H9 (cell line): ENCODE measurements around the gene SPN. TPM values are rescaled to one million over a fixed set of nuclear protein-coding genes. Genes with fewer than 3 reads are reported as not detected.

Experiments
- DNase-seq: peaks from one replicate; pipeline ENCODE4 v3.0.0-alpha.2; 2017
- H2AFZ ChIP-seq: one replicate; pipeline ENCODE4 v1.6.1; 2013; ENCODE audit warnings: mild to moderate bottlenecking, low read length, control low read depth, moderate library complexity
- H2AK5ac ChIP-seq: 2 replicates; pipeline ENCODE4 v1.6.1; 2013; ENCODE audit warnings: low read length, control low read depth, mixed read lengths; ENCODE audit not compliant: insufficient read length
- H2BK120ac ChIP-seq: one replicate; pipeline ENCODE4 v1.6.1; 2013; ENCODE audit warnings: low read depth, mild to moderate bottlenecking, low read length, control low read depth, inconsistent platforms; ENCODE audit not compliant: poor library complexity, severe bottlenecking
- H2BK12ac ChIP-seq: 2 replicates; pipeline ENCODE4 v1.6.1; 2013; ENCODE audit warnings: low read length, control low read depth, mixed read lengths, low read depth; ENCODE audit not compliant: insufficient read length
- H2BK15ac ChIP-seq: 2 replicates; pipeline ENCODE4 v1.6.1; 2013; ENCODE audit warnings: low read depth, low read length, control low read depth
- H2BK20ac ChIP-seq: one replicate; pipeline ENCODE4 v1.6.1; 2013; ENCODE audit warnings: low read depth, mild to moderate bottlenecking, low read length, control low read depth, inconsistent platforms; ENCODE audit not compliant: poor library complexity, severe bottlenecking
- H2BK5ac ChIP-seq: 2 replicates; pipeline ENCODE4 v1.6.1; 2013; ENCODE audit warnings: low read length, control low read depth, mixed read lengths; ENCODE audit not compliant: insufficient read length
- H3K14ac ChIP-seq: 2 replicates; pipeline ENCODE4 v1.6.1; 2013; ENCODE audit warnings: low read length, control low read depth; ENCODE audit not compliant: insufficient read depth
- H3K18ac ChIP-seq: 2 replicates; pipeline ENCODE4 v1.6.1; 2013; ENCODE audit warnings: low read depth, mild to moderate bottlenecking, mixed read lengths, low read length, control low read depth; ENCODE audit not compliant: insufficient read length
- H3K23ac ChIP-seq: 2 replicates; pipeline ENCODE4 v1.6.1; 2013; ENCODE audit warnings: low read length, control low read depth, mixed read lengths, low read depth; ENCODE audit not compliant: insufficient read length
- H3K23me2 ChIP-seq: 2 replicates; pipeline ENCODE4 v1.6.1; 2013; ENCODE audit warnings: low read depth, mild to moderate bottlenecking, mixed read lengths, low read length, control low read depth; ENCODE audit not compliant: insufficient read length, poor library complexity, severe bottlenecking
- H3K27ac ChIP-seq: 2 replicates; pipeline ENCODE4 v1.5.1; 2013; ENCODE audit warnings: low read length, control low read depth, mixed read lengths, low read depth; ENCODE audit not compliant: insufficient read length
- H3K27me3 ChIP-seq: 2 replicates; pipeline ENCODE4 v1.6.1; 2013; ENCODE audit warnings: low read length, control low read depth, inconsistent platforms; ENCODE audit not compliant: insufficient read depth
- H3K4ac ChIP-seq: 2 replicates; pipeline ENCODE4 v1.6.1; 2013; ENCODE audit warnings: low read depth, mild to moderate bottlenecking, control low read depth, inconsistent platforms, low read length, moderate library complexity
- H3K4me1 ChIP-seq: 2 replicates; pipeline ENCODE4 v1.6.1; 2013; ENCODE audit warnings: low read length, control low read depth, inconsistent platforms; ENCODE audit not compliant: insufficient read depth
- H3K4me2 ChIP-seq: 2 replicates; pipeline ENCODE4 v1.6.1; 2013; ENCODE audit warnings: low read length, control low read depth, mixed read lengths; ENCODE audit not compliant: insufficient read length, insufficient read depth
- H3K56ac ChIP-seq: 2 replicates; pipeline ENCODE4 v1.6.1; 2013; ENCODE audit warnings: low read depth, mild to moderate bottlenecking, mixed read lengths, low read length, control low read depth; ENCODE audit not compliant: insufficient read length
- H3K79me1 ChIP-seq: 2 replicates; pipeline ENCODE4 v1.6.1; 2013; ENCODE audit warnings: low read depth, mild to moderate bottlenecking, moderate library complexity, low read length, control low read depth, inconsistent platforms; ENCODE audit not compliant: insufficient read depth, poor library complexity, severe bottlenecking
- H3K79me2 ChIP-seq: 2 replicates; pipeline ENCODE4 v1.6.1; 2013; ENCODE audit warnings: low read length, control low read depth, inconsistent platforms; ENCODE audit not compliant: insufficient read depth
- H3K9ac ChIP-seq: 2 replicates; pipeline ENCODE4 v1.6.1; 2013; ENCODE audit warnings: low read length, control low read depth, mixed read lengths; ENCODE audit not compliant: insufficient read length; ENCODE audit errors: extremely low read depth
- H3K9me3 ChIP-seq: one replicate; pipeline ENCODE4 v1.6.1; 2013; ENCODE audit warnings: low read depth, low read length, inconsistent platforms; ENCODE audit not compliant: control insufficient read depth
- H3T11ph ChIP-seq: one replicate; pipeline ENCODE4 v1.6.1; 2013; ENCODE audit warnings: mild to moderate bottlenecking, low read length, control low read depth, inconsistent platforms
- H4K20me1 ChIP-seq: one replicate; pipeline ENCODE4 v1.6.1; 2013; ENCODE audit not compliant: control insufficient read depth, insufficient read length, insufficient read depth
- H4K5ac ChIP-seq: 2 replicates; pipeline ENCODE4 v1.6.1; 2013; ENCODE audit warnings: low read depth, mild to moderate bottlenecking, mixed read lengths, low read length, control low read depth; ENCODE audit not compliant: insufficient read length
- H4K8ac ChIP-seq: replicated peaks from 2 replicates; pipeline ENCODE4 v1.6.1; 2013; ENCODE audit warnings: low read length, control low read depth, mixed read lengths, low read depth; ENCODE audit not compliant: insufficient read length
- H4K91ac ChIP-seq: 2 replicates; pipeline ENCODE4 v1.6.1; 2013; ENCODE audit warnings: low read depth, mild to moderate bottlenecking, moderate library complexity, mixed read lengths, low read length, control low read depth; ENCODE audit not compliant: insufficient read length
- H3K27ac Mint-ChIP-seq, 3 experiments: 2 replicates in 2 of 3; 3 replicates in 1 of 3; pipeline ENCODE4 v1.8.0; 2020 to 2021; ENCODE audit warnings: mixed read lengths in 3 of 3, mild to moderate bottlenecking in 1 of 3, moderate library complexity in 1 of 3
- H3K27me3 Mint-ChIP-seq: 2 replicates; pipeline ENCODE4 v1.8.0; 2021; ENCODE audit warnings: low read depth, mild to moderate bottlenecking, moderate library complexity, mixed read lengths
- H3K36me3 Mint-ChIP-seq, 3 experiments: 2 replicates in 2 of 3; 3 replicates in 1 of 3; pipeline ENCODE4 v1.8.0; 2020 to 2021; ENCODE audit warnings: low read depth in 3 of 3, mixed read lengths in 3 of 3; ENCODE audit not compliant: insufficient read depth in 1 of 3
- H3K4me1 Mint-ChIP-seq, 2 experiments: 2 replicates each; pipeline ENCODE4 v1.8.0; 2020; ENCODE audit warnings: mixed read lengths in 2 of 2
- H3K4me3 Mint-ChIP-seq, 2 experiments: 2 replicates in 1 of 2; 3 replicates in 1 of 2; pipeline ENCODE4 v1.8.0; 2020 to 2021; ENCODE audit warnings: mild to moderate bottlenecking in 2 of 2, mixed read lengths in 2 of 2, moderate library complexity in 1 of 2
- H3K9me3 Mint-ChIP-seq, 2 experiments: 2 replicates in 1 of 2; 3 replicates in 1 of 2; pipeline ENCODE4 v1.8.0; 2020; ENCODE audit warnings: mild to moderate bottlenecking in 2 of 2, mixed read lengths in 2 of 2, moderate library complexity in 1 of 2
- WGBS: extraction: QIAGEN DNeasy Blood & Tissue Kit; methylation state at CpG from one replicate; pipeline ENCODE4 v1.1.7; 2013; ENCODE audit warnings: missing lambda C conversion rate, low lambda C conversion rate, mixed read lengths; ENCODE audit not compliant: insufficient read length; ENCODE audit errors: extremely low coverage; 5-methylcytosine and 5-hydroxymethylcytosine counted together
- total RNA-seq: library from RNA; stranded (reverse); gene quantifications from 2 replicates; pipeline ENCODE4 v1.2.1, GENCODE V29; 2021
- TF ChIP-seq, protein P1 (sequence below): fragments of 200-600 bp; sonication (generic); conservative IDR thresholded peaks from 3 replicates; pipeline ENCODE4 v1.8.0; 2021; ENCODE audit warnings: antibody characterized with exemption, mild to moderate bottlenecking

Gene SPN
- total RNA-seq, 1 experiment from 2014 or later, result 0.77 TPM

GRCh38 chr16:29643596-29643995 is 19.5 kb upstream of the SPN start:
- H4K91ac ChIP-seq, result no peak overlapping the region
- no peaks in the 10 kb centered on the region for H3K27me3 ChIP-seq
- no peak overlapping the region for H3K14ac ChIP-seq
- no CpG with 5 or more reads among the region's 7 CpGs for WGBS
- H3K56ac ChIP-seq, result no peak overlapping the region
- no peak overlapping the region for H3K4me3 Mint-ChIP-seq
- no peak overlapping the region for H2BK20ac ChIP-seq
- H3K79me1 ChIP-seq, result no peaks in the 10 kb centered on the region
- H3K27me3 Mint-ChIP-seq, result no peaks in the 10 kb centered on the region
- no peaks in the 10 kb centered on the region for H3K36me3 Mint-ChIP-seq
- no peaks in the 10 kb centered on the region for H4K20me1 ChIP-seq
- H3K9me3 Mint-ChIP-seq, result no peaks in the 10 kb centered on the region
- no peak overlapping the region for H3K4me2 ChIP-seq
- TF ChIP-seq, protein P1, sequence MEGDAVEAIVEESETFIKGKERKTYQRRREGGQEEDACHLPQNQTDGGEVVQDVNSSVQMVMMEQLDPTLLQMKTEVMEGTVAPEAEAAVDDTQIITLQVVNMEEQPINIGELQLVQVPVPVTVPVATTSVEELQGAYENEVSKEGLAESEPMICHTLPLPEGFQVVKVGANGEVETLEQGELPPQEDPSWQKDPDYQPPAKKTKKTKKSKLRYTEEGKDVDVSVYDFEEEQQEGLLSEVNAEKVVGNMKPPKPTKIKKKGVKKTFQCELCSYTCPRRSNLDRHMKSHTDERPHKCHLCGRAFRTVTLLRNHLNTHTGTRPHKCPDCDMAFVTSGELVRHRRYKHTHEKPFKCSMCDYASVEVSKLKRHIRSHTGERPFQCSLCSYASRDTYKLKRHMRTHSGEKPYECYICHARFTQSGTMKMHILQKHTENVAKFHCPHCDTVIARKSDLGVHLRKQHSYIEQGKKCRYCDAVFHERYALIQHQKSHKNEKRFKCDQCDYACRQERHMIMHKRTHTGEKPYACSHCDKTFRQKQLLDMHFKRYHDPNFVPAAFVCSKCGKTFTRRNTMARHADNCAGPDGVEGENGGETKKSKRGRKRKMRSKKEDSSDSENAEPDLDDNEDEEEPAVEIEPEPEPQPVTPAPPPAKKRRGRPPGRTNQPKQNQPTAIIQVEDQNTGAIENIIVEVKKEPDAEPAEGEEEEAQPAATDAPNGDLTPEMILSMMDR, result no peak
- no peaks in the 10 kb centered on the region for H3K4me1 ChIP-seq
- H2BK12ac ChIP-seq, result no peak overlapping the region
- no peak for DNase-seq
- H3K79me2 ChIP-seq, result no peaks in the 10 kb centered on the region
- no peak overlapping the region for H3K23ac ChIP-seq
- no peak overlapping the region for H3K27ac ChIP-seq
- no peak overlapping the region for H2AK5ac ChIP-seq
- no peak overlapping the region for H2BK5ac ChIP-seq
- no peak overlapping the region for H2BK15ac ChIP-seq
- no peak overlapping the region for H3T11ph ChIP-seq
- no peak overlapping the region for H3K4ac ChIP-seq
- no peak overlapping the region for H4K8ac ChIP-seq
- no peaks in the 10 kb centered on the region for H3K23me2 ChIP-seq
- no peak overlapping the region for H3K9ac ChIP-seq
- no peak overlapping the region for H3K18ac ChIP-seq
- H2AFZ ChIP-seq, result no peak overlapping the region
- H4K5ac ChIP-seq, result no peak overlapping the region
- no peak overlapping the region for H2BK120ac ChIP-seq
- peaks cover 2 to 4% of the 10 kb centered on the region in 2 experiments for H3K4me1 Mint-ChIP-seq
- peak overlapping the region in 1 of 3 experiments; percentile 2; a peak in 1 of 7 replicates for H3K27ac Mint-ChIP-seq
- H3K9me3 ChIP-seq, result no peaks in the 10 kb centered on the region
